H9 (cell line): Measurements from ENCODE around the gene ABCF2. TPM values are rescaled to one million over a fixed set of nuclear protein-coding genes. Genes with fewer than 3 reads are reported as not detected.

Experiments used
- DNase-seq: peaks from one replicate; pipeline ENCODE4 v3.0.0-alpha.2; 2017
- H2AFZ ChIP-seq: one replicate; pipeline ENCODE4 v1.6.1; 2013; ENCODE audit warnings: mild to moderate bottlenecking, low read length, control low read depth, moderate library complexity
- H2AK5ac ChIP-seq: 2 replicates; pipeline ENCODE4 v1.6.1; 2013; ENCODE audit warnings: low read length, control low read depth, mixed read lengths; ENCODE audit not compliant: insufficient read length
- H2BK120ac ChIP-seq: one replicate; pipeline ENCODE4 v1.6.1; 2013; ENCODE audit warnings: low read depth, mild to moderate bottlenecking, low read length, control low read depth, inconsistent platforms; ENCODE audit not compliant: poor library complexity, severe bottlenecking
- H2BK12ac ChIP-seq: 2 replicates; pipeline ENCODE4 v1.6.1; 2013; ENCODE audit warnings: low read length, control low read depth, mixed read lengths, low read depth; ENCODE audit not compliant: insufficient read length
- H2BK15ac ChIP-seq: 2 replicates; pipeline ENCODE4 v1.6.1; 2013; ENCODE audit warnings: low read depth, low read length, control low read depth
- H2BK20ac ChIP-seq: one replicate; pipeline ENCODE4 v1.6.1; 2013; ENCODE audit warnings: low read depth, mild to moderate bottlenecking, low read length, control low read depth, inconsistent platforms; ENCODE audit not compliant: poor library complexity, severe bottlenecking
- H2BK5ac ChIP-seq: 2 replicates; pipeline ENCODE4 v1.6.1; 2013; ENCODE audit warnings: low read length, control low read depth, mixed read lengths; ENCODE audit not compliant: insufficient read length
- H3K14ac ChIP-seq: 2 replicates; pipeline ENCODE4 v1.6.1; 2013; ENCODE audit warnings: low read length, control low read depth; ENCODE audit not compliant: insufficient read depth
- H3K18ac ChIP-seq: 2 replicates; pipeline ENCODE4 v1.6.1; 2013; ENCODE audit warnings: low read depth, mild to moderate bottlenecking, mixed read lengths, low read length, control low read depth; ENCODE audit not compliant: insufficient read length
- H3K23ac ChIP-seq: 2 replicates; pipeline ENCODE4 v1.6.1; 2013; ENCODE audit warnings: low read length, control low read depth, mixed read lengths, low read depth; ENCODE audit not compliant: insufficient read length
- H3K23me2 ChIP-seq: 2 replicates; pipeline ENCODE4 v1.6.1; 2013; ENCODE audit warnings: low read depth, mild to moderate bottlenecking, mixed read lengths, low read length, control low read depth; ENCODE audit not compliant: insufficient read length, poor library complexity, severe bottlenecking
- H3K27ac ChIP-seq: 2 replicates; pipeline ENCODE4 v1.5.1; 2013; ENCODE audit warnings: low read length, control low read depth, mixed read lengths, low read depth; ENCODE audit not compliant: insufficient read length
- H3K27me3 ChIP-seq: 2 replicates; pipeline ENCODE4 v1.6.1; 2013; ENCODE audit warnings: low read length, control low read depth, inconsistent platforms; ENCODE audit not compliant: insufficient read depth
- H3K4ac ChIP-seq: 2 replicates; pipeline ENCODE4 v1.6.1; 2013; ENCODE audit warnings: low read depth, mild to moderate bottlenecking, control low read depth, inconsistent platforms, low read length, moderate library complexity
- H3K4me1 ChIP-seq: 2 replicates; pipeline ENCODE4 v1.6.1; 2013; ENCODE audit warnings: low read length, control low read depth, inconsistent platforms; ENCODE audit not compliant: insufficient read depth
- H3K4me2 ChIP-seq: 2 replicates; pipeline ENCODE4 v1.6.1; 2013; ENCODE audit warnings: low read length, control low read depth, mixed read lengths; ENCODE audit not compliant: insufficient read length, insufficient read depth
- H3K56ac ChIP-seq: 2 replicates; pipeline ENCODE4 v1.6.1; 2013; ENCODE audit warnings: low read depth, mild to moderate bottlenecking, mixed read lengths, low read length, control low read depth; ENCODE audit not compliant: insufficient read length
- H3K79me1 ChIP-seq: 2 replicates; pipeline ENCODE4 v1.6.1; 2013; ENCODE audit warnings: low read depth, mild to moderate bottlenecking, moderate library complexity, low read length, control low read depth, inconsistent platforms; ENCODE audit not compliant: insufficient read depth, poor library complexity, severe bottlenecking
- H3K79me2 ChIP-seq: 2 replicates; pipeline ENCODE4 v1.6.1; 2013; ENCODE audit warnings: low read length, control low read depth, inconsistent platforms; ENCODE audit not compliant: insufficient read depth
- H3K9ac ChIP-seq: 2 replicates; pipeline ENCODE4 v1.6.1; 2013; ENCODE audit warnings: low read length, control low read depth, mixed read lengths; ENCODE audit not compliant: insufficient read length; ENCODE audit errors: extremely low read depth
- H3K9me3 ChIP-seq: one replicate; pipeline ENCODE4 v1.6.1; 2013; ENCODE audit warnings: low read depth, low read length, inconsistent platforms; ENCODE audit not compliant: control insufficient read depth
- H3T11ph ChIP-seq: one replicate; pipeline ENCODE4 v1.6.1; 2013; ENCODE audit warnings: mild to moderate bottlenecking, low read length, control low read depth, inconsistent platforms
- H4K20me1 ChIP-seq: one replicate; pipeline ENCODE4 v1.6.1; 2013; ENCODE audit not compliant: control insufficient read depth, insufficient read length, insufficient read depth
- H4K5ac ChIP-seq: 2 replicates; pipeline ENCODE4 v1.6.1; 2013; ENCODE audit warnings: low read depth, mild to moderate bottlenecking, mixed read lengths, low read length, control low read depth; ENCODE audit not compliant: insufficient read length
- H4K8ac ChIP-seq: replicated peaks from 2 replicates; pipeline ENCODE4 v1.6.1; 2013; ENCODE audit warnings: low read length, control low read depth, mixed read lengths, low read depth; ENCODE audit not compliant: insufficient read length
- H4K91ac ChIP-seq: 2 replicates; pipeline ENCODE4 v1.6.1; 2013; ENCODE audit warnings: low read depth, mild to moderate bottlenecking, moderate library complexity, mixed read lengths, low read length, control low read depth; ENCODE audit not compliant: insufficient read length
- H3K27ac Mint-ChIP-seq, 3 experiments: 2 replicates in 2 of 3; 3 replicates in 1 of 3; pipeline ENCODE4 v1.8.0; 2020 to 2021; ENCODE audit warnings: mixed read lengths in 3 of 3, mild to moderate bottlenecking in 1 of 3, moderate library complexity in 1 of 3
- H3K27me3 Mint-ChIP-seq: 2 replicates; pipeline ENCODE4 v1.8.0; 2021; ENCODE audit warnings: low read depth, mild to moderate bottlenecking, moderate library complexity, mixed read lengths
- H3K36me3 Mint-ChIP-seq, 3 experiments: 2 replicates in 2 of 3; 3 replicates in 1 of 3; pipeline ENCODE4 v1.8.0; 2020 to 2021; ENCODE audit warnings: low read depth in 3 of 3, mixed read lengths in 3 of 3; ENCODE audit not compliant: insufficient read depth in 1 of 3
- H3K4me1 Mint-ChIP-seq, 2 experiments: 2 replicates each; pipeline ENCODE4 v1.8.0; 2020; ENCODE audit warnings: mixed read lengths in 2 of 2
- H3K4me3 Mint-ChIP-seq, 2 experiments: 2 replicates in 1 of 2; 3 replicates in 1 of 2; pipeline ENCODE4 v1.8.0; 2020 to 2021; ENCODE audit warnings: mild to moderate bottlenecking in 2 of 2, mixed read lengths in 2 of 2, moderate library complexity in 1 of 2
- H3K9me3 Mint-ChIP-seq, 2 experiments: 2 replicates in 1 of 2; 3 replicates in 1 of 2; pipeline ENCODE4 v1.8.0; 2020; ENCODE audit warnings: mild to moderate bottlenecking in 2 of 2, mixed read lengths in 2 of 2, moderate library complexity in 1 of 2
- WGBS: extraction: QIAGEN DNeasy Blood & Tissue Kit; methylation state at CpG from one replicate; pipeline ENCODE4 v1.1.7; 2013; ENCODE audit warnings: missing lambda C conversion rate, low lambda C conversion rate, mixed read lengths; ENCODE audit not compliant: insufficient read length; ENCODE audit errors: extremely low coverage; 5-methylcytosine and 5-hydroxymethylcytosine counted together
- total RNA-seq: library from RNA; stranded (reverse); gene quantifications from 2 replicates; pipeline ENCODE4 v1.2.1, GENCODE V29; 2021
- TF ChIP-seq, protein P1 (sequence below): fragments of 200-600 bp; sonication (generic); conservative IDR thresholded peaks from 3 replicates; pipeline ENCODE4 v1.8.0; 2021; ENCODE audit warnings: antibody characterized with exemption, mild to moderate bottlenecking

ABCF2 gene
- total RNA-seq, 1 experiment from 2014 or later = 70.1 TPM

DNA sequence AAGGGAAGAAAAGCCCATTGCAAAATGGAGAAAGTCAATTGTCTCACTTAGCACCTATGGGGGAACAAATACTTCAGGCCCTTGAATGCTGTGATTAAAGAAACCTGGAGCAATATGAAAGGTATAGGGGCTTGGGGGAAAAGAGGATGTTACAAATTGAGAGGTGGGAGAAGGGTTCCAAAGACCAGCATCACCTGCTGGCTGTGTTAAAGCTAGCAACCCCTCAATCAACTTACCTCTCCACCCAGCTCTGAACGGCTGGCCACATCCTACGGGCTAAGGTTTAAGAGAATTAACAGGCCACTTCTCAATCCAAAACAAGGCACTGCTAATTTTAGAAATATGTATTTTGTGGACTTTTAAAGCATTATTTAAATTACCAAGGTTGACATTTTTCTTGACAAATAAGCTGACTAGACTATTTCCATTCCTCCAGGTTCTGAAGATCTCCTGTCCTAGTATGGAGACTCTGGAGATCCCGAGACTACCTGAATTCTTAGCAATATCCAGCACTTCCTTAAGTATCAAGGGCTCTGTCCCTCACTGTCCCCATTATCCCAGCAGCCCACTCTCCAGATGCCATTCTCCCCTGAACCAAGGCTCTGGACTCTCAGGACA, 15.7 kb downstream of the ABCF2 start:
- H2AFZ ChIP-seq = no peak overlapping the region

More for the DNA sequence above, 15.7 kb downstream of the ABCF2 start:
- H3K27ac Mint-ChIP-seq = peak overlapping the region in 1 of 3 experiments; percentile 43; a peak in 1 of 7 replicates
- Histone ChIP-seq H3K4ac (no peak overlapping the region), H3K56ac (no peak overlapping the region), H3K79me2 (no peaks in the 10 kb centered on the region), H2BK15ac (no peak overlapping the region), H3K9ac (no peak overlapping the region), H3K23me2 (no peaks in the 10 kb centered on the region), H3K23ac (no peak overlapping the region), H4K8ac (no peak overlapping the region), H4K5ac (no peak overlapping the region), H2BK5ac (no peak overlapping the region), H2BK20ac (no peak overlapping the region), H3K27me3 (no peaks in the 10 kb centered on the region), H3K27ac (no peak overlapping the region), H2BK120ac (no peak overlapping the region), H4K91ac (no peak overlapping the region), H2BK12ac (no peak overlapping the region), H3T11ph (no peak overlapping the region), H3K4me1 (peaks cover 5% of the 10 kb centered on the region; the same call in 1 of the 2 replicates), H3K14ac (no peak overlapping the region), H4K20me1 (no peaks in the 10 kb centered on the region), H3K18ac (no peak overlapping the region), H3K9me3 (no peaks in the 10 kb centered on the region), H3K4me2 (no peak overlapping the region), H2AK5ac (no peak overlapping the region), H3K79me1 (no peaks in the 10 kb centered on the region)
- TF ChIP-seq, protein P1, sequence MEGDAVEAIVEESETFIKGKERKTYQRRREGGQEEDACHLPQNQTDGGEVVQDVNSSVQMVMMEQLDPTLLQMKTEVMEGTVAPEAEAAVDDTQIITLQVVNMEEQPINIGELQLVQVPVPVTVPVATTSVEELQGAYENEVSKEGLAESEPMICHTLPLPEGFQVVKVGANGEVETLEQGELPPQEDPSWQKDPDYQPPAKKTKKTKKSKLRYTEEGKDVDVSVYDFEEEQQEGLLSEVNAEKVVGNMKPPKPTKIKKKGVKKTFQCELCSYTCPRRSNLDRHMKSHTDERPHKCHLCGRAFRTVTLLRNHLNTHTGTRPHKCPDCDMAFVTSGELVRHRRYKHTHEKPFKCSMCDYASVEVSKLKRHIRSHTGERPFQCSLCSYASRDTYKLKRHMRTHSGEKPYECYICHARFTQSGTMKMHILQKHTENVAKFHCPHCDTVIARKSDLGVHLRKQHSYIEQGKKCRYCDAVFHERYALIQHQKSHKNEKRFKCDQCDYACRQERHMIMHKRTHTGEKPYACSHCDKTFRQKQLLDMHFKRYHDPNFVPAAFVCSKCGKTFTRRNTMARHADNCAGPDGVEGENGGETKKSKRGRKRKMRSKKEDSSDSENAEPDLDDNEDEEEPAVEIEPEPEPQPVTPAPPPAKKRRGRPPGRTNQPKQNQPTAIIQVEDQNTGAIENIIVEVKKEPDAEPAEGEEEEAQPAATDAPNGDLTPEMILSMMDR = peak; percentile 42; the same call in 2 of the 3 replicates
- WGBS = no CpG with 5 or more reads among the region's 3 CpGs
- peaks cover 9% of the 10 kb centered on the region for H3K27me3 Mint-ChIP-seq
- H3K4me3 Mint-ChIP-seq = no peak overlapping the region
- DNase-seq = no peak
- H3K4me1 Mint-ChIP-seq = peaks cover 13 to 16% of the 10 kb centered on the region in 2 experiments
- H3K9me3 Mint-ChIP-seq = no peaks in the 10 kb centered on the region
- H3K36me3 Mint-ChIP-seq = peaks cover 26 to 48% (median 34%) of the 10 kb centered on the region in 3 experiments; a peak in 6 of 7 replicates
